Endometrial microvascular endothelial cells (primary cell): ENCODE measurements around the gene PPIF. TPM values are rescaled to one million over a fixed set of nuclear protein-coding genes. Genes with fewer than 3 reads are reported as not detected.

ENCODE experiments used
- in situ Hi-C: cut with HindIII; loops from 2 replicates; pipeline ENCODE4 v1.10.0; 2017; ENCODE audit warnings: low sequenced_read_pairs, low pct_unique_long_range_greater_than_20kb; ENCODE audit errors: inconsistent ontology term
- total RNA-seq: library from RNA; depleted of rRNA; stranded (reverse); fragments of >200 nt; gene quantifications from one replicate; pipeline ENCODE4 v1.2.3, GENCODE V29; 2015; ENCODE audit errors: inconsistent ontology term

PPIF gene
- total RNA-seq, 1 donor from 2014 or later = 58.5 TPM

DNA sequence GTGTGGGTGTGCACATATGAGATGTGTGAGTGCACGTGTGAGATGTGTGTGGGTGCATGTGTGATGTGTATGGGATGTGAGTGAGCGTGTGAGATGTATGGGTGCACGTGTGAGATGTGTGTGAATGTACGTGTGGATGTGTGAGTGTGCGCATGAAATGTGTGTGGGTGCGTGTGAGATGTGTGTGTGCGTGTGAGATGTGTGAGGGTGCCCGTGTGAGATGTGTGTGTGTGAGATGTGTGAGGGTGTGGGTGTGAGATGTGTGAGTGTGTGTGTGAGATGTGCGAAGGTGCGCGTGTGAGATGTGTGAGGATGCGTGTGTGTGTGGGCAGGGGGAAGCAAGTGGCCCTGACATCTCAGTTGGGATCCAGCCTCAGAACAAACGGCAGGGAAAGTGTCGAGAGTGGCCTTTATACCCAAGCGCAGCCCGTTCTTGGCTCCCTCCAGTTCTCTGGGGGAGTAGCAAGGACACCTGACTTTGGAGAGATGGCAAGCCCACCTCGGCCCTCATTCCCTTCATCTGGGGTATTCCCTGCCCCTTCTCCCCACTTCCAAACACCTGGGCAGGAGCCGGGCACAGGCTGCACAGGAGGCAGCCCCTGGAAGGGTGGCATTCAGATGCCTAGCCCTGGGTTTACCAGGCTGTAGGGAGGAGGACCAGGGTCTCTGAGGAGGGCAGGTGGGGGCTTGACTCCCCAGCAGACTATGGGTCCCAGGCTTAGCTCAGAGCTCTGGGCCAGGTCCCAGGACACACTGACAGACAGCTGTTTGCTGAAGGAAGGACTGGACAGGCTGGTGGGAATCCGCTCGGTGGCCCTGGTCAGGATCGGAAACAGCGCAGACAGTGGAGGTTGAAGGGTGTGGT lies 31.6 kb downstream of the PPIF start:
- in situ Hi-C loops = no loop called here

DNA sequence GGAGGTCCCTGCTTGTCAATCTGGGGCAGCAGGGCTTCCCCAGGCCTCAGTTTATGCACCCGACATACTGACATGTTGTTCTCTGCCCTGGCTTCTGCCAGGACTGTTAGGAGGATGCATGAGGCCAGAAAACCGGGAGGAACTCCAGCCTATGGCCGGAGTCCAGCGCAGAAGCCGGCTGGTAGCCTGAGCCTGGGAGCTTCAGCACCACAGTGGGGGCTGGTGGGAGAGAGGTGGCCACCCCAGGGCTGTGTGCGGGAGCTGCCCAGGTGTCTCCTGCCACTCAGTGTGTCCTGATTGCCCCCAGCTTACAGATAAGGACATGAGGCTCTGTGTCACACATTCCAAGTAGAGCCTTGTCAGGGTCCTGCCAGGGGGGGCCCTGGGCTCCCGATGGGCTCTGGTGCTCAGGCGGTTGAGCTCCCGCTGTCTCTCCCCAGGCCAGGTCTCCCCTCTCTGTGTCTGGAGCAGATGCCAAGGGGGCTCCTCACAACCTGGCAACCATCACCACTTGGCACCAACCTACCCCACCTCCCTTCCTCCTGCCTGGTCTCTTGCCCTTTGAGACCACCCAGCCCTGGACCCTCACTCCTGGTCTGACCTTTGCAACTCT lies 32.3 kb downstream of the PPIF start:
- in situ Hi-C loops = no loop called here

DNA sequence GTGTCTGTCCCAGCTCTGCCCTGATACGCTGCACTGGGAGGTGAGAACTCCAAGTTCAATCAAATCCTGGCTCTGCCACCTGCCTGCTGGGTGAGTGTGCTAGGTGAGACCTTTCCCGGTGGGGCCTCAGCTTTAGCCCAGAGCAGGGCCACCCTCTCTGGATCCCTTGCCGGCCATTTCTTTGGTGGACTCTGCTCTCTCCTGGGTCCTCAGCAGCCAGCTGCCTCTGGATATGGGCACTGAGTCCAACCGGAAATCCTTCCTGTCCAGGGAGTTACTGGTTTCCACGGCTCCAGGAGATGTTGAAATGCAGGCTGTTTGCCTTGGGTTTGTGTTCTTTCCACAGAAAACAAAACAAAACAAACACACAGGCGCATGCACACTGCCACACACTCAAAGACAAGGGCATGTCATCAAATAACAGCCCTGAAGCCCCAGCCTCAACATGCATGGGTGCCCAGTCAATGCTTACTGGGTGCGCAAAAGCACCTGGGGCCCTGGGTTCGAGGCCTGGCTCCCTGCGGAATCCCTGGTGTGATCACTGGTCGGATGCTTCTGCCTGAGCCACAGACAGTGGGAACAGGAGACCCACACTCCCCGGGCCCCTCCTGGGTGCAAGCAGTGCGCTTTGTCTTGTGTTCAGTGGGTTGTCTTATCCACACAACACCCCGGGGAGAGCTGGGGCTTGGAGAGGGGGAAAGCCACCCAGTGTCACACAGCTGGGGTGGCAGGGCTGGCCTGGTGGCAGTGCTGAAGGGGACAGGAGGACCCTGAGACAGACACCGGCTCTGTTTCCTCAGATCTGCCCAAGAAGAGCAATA lies 33.1 kb downstream of the PPIF start:
- in situ Hi-C loops = no loop called here

DNA sequence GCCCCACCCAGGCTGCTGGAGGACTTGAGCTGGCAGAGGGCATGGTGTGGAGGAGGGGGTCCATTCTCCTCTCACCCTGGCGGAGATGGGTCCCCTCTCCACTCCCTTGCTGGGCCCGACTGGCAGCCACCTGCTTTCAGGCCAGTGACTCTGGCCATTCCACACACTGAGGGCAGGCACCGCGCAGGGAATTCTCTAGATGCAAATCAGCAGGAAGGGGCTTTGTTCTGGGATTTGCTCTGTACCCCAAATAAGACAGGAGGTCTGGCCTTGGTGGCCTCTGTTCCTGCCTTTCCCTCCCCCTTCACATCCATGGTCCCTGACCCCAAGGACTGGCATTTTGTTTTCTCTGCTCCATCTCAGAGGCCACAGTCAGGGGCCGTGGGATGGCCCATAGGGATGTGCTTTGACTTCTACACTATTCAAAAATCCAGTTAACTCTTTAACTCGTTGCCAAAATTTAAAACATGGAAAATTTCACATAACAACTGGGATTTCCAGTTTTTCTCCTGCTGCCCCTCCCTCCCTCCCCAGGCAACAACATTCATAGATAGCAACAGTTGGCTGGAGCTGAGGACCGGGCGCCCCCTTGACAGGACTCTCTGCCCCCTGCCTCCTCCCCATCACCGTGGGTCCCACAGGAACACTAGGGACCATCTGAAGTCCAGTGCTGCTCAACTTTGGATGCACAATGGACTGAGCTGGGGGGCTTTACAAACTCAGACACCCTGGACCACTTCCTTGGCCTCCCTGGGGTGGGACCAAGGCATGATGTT lies 33.9 kb downstream of the PPIF start:
- in situ Hi-C loops = no loop called here

DNA sequence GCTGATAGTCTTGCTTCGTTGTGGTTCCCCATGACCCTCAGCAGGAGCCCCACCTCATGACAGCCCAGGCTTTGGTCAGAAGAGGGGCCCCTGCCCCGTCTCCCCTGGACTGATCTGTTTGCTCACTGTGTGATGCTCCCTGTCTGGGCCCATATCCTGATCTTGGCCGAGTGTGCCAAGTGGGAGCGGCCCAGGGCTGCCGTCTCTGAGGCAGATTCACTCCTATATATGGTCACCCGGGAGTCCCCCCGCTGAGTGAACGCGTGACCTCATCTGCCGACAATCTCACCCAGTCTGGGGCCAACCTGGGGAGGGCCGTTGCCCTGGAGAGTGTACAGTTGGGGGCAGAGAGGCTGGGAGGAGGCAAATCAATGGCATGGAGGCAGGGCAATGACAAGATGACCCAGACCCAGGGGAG lies 34.5 kb downstream of the PPIF start:
- in situ Hi-C loops = no loop called here

DNA sequence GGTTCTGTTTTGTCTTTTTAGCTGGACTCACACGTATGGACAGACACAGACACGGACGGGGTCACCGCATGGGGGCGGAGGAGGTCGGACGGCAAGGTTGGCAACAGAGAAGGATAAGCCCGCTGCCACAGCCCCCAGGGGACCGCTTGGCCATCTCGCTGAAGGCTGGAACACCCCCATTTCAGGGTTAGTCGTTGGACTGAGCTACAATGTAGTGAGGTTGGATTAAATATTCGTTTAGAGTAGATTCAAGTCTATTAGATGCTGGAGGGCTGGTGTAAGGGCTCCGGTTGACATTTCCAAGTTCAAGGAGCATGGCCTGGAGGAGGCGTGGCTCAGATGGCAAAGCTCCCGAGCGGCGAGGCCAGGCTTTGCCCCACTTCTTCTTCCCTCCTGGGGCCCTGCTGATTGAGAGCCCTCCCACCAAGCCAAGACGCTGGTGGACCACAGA lies 35.2 kb downstream of the PPIF start:
- in situ Hi-C loops = no loop called here

DNA sequence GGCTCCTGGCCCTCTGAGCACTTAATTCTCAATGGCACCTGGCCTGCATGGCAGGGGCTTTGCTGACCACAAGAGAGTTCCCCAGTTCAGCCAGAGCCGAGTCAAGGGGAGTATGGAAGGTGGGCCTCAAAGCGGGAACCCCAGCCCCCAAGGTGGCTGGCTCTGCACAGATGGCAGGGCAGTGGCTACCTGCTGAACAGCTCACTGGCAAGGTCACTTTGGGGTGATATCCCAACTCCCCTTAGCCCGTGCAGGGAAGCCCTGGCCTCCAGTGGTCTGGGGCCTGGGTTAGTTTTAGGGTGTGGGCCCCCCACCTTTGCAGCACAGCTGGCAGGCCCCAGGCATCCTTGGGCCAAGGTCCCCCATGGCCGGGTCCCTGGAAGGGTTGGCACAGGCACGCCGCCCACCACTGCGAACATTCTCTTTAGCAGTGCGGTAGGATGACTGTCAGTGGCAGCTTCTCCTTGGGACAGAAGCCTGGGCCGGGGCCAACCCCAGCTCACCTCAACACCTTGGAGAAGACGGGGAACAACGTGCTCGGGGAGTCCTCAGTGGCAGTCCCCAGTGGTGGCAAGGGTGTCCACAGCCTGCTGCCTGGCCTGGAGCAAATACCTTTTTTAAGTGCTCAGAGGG lies 36.8 kb downstream of the PPIF start:
- in situ Hi-C loops = no loop called here

DNA sequence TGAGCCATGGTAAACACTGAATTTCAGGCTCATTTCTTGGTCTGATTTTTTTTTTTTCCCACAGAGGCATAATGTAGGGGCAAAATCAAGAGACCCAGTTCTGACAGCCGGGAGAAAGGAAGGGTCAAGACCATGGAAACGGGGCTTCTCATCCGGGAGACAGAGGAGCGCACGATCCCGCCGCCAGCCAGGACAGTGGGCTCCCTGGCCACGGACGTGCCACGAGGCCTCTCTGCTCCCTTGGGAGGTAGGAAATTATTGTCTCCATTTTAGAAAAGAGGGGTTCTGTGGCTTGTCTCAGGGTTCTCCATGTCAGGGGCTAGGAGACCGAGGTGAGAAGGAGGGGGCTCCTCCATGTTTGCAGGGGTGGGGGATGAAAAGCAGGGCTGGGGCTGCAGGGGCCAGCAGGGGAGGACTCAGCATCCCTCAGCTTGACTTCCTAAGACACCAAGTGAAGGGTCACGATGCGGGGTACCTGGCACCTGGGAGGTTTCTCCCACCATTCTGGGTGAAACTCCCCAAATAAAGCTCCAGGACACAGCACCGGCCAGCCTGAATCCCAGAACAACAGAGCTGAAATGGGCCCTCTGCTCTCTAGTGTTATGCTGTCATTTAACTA lies 37.6 kb downstream of the PPIF start:
- in situ Hi-C loops = no loop called here

DNA sequence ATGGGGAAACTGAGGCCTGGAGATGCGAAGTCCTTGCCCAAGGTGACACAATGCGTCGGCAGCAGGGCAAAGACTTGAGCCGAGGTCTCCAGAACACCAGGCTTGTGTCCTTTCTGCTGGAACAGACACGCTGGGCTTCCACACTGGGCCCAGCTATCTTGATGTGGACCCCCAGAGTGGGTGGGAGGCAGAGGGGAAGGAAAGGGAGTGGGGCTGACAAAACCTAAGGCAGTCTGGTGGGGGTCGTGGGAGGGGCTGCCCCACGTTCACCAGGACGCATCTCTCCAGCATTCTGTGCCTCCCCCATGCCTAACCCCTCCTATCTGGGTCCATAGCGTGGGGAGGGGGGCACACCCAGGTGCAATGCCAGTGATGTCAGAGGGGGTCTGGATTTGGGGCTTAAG lies 38.1 kb downstream of the PPIF start:
- in situ Hi-C loops = no loop called here

DNA sequence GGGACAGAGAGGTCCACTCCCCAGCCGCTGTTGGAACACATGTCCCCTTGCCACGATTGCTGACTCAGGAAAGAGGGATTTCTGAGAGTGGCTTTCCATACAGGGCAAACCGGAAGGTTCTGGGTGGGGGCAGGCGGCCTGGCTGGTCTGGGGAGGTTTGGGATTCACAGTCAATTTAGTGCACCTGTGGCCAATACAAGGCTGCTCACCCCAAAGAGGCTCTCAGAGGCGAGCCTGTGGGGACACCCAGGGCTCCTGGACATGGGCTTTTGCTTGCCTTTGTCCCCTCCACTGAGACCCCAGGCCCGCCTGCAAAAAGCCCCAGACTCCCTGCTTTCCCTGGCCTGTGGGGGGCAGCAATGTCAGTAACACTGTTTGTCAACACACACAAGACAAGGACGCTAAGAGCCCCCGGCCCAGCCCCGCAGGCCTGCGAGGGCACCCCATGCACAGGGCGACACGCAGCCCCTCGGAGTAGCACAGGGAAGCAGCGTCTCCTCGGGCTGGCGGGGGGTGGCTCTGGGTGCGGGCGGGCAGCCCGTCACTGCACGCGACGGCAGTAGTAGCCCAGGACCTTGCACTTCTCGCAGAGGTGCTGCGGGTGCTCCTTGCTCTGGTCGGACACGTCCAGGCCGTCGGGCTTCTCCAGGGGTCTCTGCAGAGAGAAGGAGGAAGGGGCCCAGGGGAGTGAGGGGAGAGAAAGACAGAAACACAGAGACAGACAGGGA lies 38.7 kb downstream of the PPIF start:
- in situ Hi-C loops = no loop called here

DNA sequence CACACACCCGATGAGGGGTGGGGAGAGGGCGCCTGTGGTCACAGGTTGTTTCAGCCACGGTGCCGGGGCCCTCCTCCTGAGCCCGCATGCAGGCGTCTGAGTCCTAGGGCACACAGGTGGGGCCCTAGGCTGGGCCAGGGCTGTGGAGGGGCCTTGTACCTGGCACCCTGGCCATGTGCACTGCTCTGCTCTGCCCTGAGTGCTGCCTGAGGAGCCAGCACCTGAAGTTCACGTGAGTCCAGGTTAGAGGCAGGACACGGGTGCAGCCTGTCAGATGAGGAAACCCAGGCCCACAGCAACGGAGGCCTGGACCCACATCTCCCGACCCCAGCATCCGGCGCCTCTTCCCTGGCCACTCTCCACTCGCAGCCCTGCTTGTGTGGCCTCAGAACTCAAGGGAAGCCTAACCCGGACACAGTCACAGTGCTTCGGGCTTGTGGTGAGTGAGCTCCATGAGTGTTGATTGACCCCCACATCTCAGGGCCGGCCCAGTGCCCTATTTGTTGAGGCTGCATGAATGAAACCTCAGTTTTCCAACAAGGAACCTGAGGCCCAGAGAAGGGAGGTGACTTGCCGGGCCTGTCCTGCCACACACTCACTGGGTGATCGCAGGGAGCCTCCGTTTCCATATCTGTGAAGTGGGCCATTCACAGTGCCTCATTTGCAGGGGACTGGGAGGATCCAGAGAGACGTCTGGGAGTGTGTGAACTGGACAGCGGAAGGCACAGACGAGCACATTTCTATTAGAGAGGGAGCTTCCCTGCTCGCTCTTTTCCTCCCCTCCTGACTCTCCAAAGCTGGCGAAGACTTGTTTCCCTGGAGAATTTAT lies 39.6 kb downstream of the PPIF start:
- in situ Hi-C loops = no loop called here

DNA sequence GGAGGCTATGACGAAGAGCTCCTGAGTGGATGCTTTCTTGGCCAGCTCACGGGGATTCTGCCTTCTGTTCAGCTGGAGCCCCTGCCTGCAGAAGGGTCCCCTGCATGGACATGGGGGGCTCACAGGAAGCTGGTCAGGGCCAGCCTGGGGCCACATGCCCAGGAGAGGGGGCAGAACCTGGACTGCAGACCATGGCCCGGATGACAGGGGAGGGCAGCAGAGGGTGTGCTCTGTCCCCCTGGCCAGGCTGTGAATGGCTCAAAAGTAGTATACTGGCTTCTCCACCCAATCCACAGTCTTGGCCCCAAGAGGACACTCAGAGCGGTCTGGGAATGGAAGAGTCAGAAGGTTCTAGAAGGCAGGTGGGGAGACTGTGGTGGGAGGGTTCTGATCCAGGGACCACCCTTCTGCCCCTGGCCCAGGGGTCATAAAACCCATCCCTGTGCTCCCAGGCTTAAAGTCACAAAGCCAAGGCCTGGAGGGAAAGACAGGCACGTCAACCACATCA lies 40.3 kb downstream of the PPIF start:
- in situ Hi-C loops = no loop called here

DNA sequence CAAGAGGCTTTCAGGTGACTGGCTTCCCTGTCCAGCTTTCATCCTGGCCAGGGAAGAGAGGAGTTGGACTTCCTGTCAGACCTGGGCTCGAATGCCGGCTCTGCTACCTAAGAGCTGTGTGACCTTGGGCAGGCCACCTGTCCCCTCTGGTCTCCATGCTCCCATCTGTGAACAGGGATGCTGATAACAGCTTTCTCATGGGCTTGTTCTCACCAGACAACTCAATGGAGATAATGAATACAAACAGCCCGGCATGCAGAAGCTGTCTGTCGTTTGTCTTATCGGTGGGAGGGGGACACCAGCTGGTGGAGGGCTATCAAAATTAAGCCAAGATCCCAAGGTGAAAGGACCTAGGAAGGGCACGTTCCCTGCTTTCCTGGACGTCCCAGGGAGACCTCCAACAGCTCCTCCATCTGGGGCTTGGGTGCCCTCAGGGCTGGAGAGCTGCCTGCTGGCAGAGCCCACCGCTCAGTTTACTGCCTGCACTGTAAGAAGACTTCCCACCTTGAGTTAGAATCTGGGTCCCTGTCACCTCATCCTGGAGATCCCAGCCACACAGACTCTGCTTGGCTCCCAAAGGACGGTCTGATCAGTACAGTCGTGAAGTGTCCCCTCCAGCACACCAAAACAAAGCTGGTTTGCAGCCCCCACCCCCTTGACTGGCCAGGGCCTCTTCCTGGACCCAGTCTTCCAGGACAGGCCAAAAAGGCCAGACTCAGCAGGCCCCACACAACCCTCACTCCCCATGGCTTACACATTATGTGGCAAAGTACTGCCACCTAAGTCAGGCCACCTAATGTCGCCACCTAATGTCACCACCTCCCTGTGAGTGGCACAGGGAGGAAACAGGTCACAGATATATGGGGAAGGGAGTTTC lies 40.9 kb downstream of the PPIF start:
- in situ Hi-C loops = no loop called here

DNA sequence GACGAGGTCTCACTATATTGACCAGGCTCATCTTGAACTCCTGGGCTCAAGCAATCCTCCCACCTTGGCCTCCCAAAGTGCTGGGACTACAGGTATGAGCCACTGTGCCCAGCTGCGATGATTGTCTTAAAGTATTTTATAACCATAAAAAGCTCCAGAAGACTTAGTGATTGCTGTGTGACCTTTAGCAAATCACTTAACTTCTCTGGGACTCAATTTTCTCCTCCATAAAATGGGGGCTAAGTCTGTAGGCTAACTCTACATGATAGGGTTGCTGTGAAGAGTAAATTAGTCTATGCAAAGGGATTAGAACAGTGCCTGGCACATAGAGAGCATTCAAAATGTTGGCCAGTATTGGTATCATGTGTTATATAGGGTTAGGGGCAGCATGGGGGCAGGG lies 42.8 kb downstream of the PPIF start:
- in situ Hi-C loops = no loop called here

DNA sequence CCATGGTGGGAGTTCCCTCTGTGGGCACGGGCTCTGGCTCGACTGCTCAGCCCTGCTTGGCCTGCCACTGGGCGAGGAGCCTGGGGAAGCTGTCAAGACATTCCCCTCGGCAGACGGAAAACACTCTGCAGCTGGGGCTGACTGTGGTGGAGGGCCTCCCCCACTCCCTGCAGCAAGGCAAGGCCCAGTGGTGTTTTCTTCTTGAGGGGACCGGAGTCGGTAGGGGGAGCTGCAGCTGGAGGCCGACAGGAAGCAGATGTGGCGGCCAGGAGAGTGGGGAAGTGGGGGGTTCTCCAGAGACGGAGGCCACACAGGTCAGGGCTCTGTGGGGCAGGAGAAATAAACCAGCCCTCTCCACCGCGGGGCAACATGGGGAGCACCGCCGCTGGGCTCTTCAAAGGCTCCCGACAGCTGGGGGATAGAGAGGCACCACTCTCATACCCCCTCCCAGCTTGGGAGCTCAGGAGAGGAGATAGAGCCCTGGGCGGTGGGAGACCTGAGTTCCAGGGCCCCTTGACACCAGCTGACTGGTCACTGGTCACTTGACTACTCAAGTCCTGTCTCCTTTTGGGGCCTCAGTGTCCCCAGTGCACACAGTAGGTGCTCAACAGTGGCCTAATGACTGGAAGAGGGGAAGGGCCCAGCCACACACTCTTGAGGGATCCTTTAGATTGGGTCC lies 43.4 kb downstream of the PPIF start:
- in situ Hi-C loops = no loop called here
